Gastroesophageal sphincter (tissue), 4 donors: ENCODE data around the gene NHLRC2. TPM values are rescaled to one million over a fixed set of nuclear protein-coding genes. Genes with fewer than 3 reads are reported as not detected.
A peak's percentile ranks its signal among the peaks of the same experiment; 100 is the strongest.
"Not testable (repeated sequence)": the region's sequence is repeated elsewhere in the genome, so short reads cannot be mapped to it uniquely, and the experiment has no call there.

ENCODE experiments used
- ATAC-seq: fragments of 150-250 bp; one replicate; pipeline ENCODE4 v1.9.1; 2016; ENCODE audit warnings: mild to moderate bottlenecking, moderate library complexity
- H3K27ac ChIP-seq, 4 donors: fragments of 200-600 bp; sonication (generic) in 3 of 4; 1 replicate in 3 of 4; 2 replicates in 1 of 4; pipeline ENCODE4 v1.5.1; 2016 to 2019
- H3K27me3 ChIP-seq: fragments of 200-600 bp; sonication (generic); one replicate; pipeline ENCODE4 v1.5.1; 2019
- H3K36me3 ChIP-seq, 2 donors: fragments of 200-600 bp; sonication (generic); one replicate each; pipeline ENCODE4 v1.5.1; 2019; ENCODE audit warnings: control low read depth in 1 of 2
- H3K4me1 ChIP-seq, 3 donors: fragments of 200-600 bp; sonication (generic); 1 replicate in 2 of 3; 2 replicates in 1 of 3; pipeline ENCODE4 v1.5.1; 2016 to 2019; ENCODE audit warnings: control low read depth in 2 of 3
- H3K4me3 ChIP-seq, 2 donors: fragments of 200-600 bp; sonication (generic); one replicate each; pipeline ENCODE4 v1.5.1; 2019; ENCODE audit warnings: mild to moderate bottlenecking in 1 of 2, moderate library complexity in 1 of 2
- H3K9me3 ChIP-seq, 3 donors: fragments of 200-600 bp; sonication (generic); one replicate each; pipeline ENCODE4 v1.5.1; 2017 to 2019; ENCODE audit warnings: control low read depth in 2 of 3
- EP300 ChIP-seq: sonication (generic); formaldehyde crosslinking; IDR thresholded peaks from one replicate; pipeline ENCODE4 v1.6.1; 2017; ENCODE audit warnings: antibody characterized with exemption, mild to moderate bottlenecking
- POLR2A ChIP-seq, 2 donors: fragments of 450-650 bp; IDR thresholded peaks; one replicate each; pipeline ENCODE4 v1.6.1; 2017; ENCODE audit warnings: antibody characterized with exemption in 2 of 2, mild to moderate bottlenecking in 2 of 2, moderate library complexity in 1 of 2
- POLR2AphosphoS5 ChIP-seq: sonication (generic); formaldehyde crosslinking; IDR thresholded peaks from one replicate; pipeline ENCODE4 v1.6.1; 2017; ENCODE audit warnings: antibody characterized with exemption
- WGBS, 2 donors: methylation state at CpG; one replicate each; pipeline ENCODE4 v1.1.5; 2018; ENCODE audit warnings: low coverage in 1 of 2; 5-methylcytosine and 5-hydroxymethylcytosine counted together
- total RNA-seq, 4 donors: library from RNA; depleted of rRNA; stranded (reverse); fragments of >200 nt; gene quantifications; one replicate each; pipeline ENCODE4 v1.1.0, GENCODE V29; 2016
- TF ChIP-seq, protein P1 (sequence below), 4 experiments: fragments of 200-600 bp in 2 of 4; fragments of 450-650 bp in 2 of 4; sonication (generic) in 1 of 4; IDR thresholded peaks; one replicate each; pipeline ENCODE4 v1.5.1; 2017 to 2019; ENCODE audit warnings: antibody characterized with exemption in 4 of 4, mild to moderate bottlenecking in 2 of 4, moderate library complexity in 2 of 4

The NHLRC2 gene, protein sequence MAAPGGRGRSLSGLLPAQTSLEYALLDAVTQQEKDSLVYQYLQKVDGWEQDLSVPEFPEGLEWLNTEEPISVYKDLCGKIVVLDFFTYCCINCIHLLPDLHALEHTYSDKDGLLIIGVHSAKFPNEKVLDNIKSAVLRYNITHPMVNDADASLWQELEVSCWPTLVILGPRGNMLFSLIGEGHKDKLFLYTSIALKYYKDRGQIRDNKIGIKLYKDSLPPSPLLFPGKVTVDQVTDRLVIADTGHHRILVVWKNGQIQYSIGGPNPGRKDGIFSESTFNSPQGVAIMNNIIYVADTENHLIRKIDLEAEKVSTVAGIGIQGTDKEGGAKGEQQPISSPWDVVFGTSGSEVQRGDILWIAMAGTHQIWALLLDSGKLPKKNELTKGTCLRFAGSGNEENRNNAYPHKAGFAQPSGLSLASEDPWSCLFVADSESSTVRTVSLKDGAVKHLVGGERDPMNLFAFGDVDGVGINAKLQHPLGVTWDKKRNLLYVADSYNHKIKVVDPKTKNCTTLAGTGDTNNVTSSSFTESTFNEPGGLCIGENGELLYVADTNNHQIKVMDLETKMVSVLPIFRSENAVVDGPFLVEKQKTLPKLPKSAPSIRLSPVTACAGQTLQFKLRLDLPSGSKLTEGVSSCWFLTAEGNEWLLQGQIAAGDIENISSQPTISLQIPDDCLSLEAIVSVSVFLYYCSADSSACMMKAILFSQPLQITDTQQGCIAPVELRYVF
- total RNA-seq, result 10 to 100 TPM; 41.2 to 80.9 (median 62.1) TPM

DNA sequence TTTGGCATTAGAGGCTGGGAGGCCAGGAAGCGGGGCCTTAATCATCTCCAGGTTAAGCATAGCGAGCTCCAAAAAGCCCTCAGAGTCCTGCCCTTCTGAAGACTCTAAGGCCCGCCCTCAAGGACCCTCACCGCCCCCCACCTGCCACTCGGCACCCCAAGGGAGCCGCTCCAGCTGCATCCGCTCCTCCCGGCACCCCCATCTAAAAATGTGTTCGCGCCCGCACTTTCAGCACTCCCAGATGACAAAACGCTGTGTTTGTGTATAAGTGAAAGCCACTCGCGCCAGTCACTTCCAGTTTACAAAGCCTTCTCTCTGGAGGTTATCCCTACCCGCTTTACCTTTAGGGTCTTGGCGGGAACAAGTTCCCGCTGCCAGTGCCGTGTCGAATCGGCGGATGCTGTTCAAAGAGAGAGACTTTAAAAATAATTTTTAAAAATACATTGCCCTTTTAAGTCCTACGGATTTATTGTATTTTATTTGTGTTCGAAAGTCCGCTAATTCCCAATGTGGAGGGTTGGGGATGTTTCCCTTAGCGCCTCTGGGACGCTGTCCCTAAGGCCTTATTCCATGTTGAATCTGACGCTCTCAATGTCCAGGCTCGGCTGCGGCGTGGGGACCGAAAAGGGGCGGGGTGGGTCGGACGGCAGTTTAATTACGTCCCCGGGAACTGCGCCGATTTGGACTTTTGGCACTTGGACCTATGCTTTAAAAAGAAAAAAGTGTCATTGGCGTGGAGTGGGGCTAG, at the start of gene NHLRC2, which contains the start of gene DCLRE1A:
TSS of gene NHLRC2 (plus strand) at position 649 of the 748 bp plus-strand sequence. CDS start 212 bp downstream, outside the sequence.
TSS of gene DCLRE1A (minus strand) at position 70 of the 748 bp plus-strand sequence. CDS start 900 bp downstream, outside the sequence.
- ATAC-seq, result peak; percentile 83
- H3K4me3 ChIP-seq, result peak within 1 kb of the TSS; percentile 66 to 69
- WGBS, 2 donors, result 1% methylated on average over 17 to 24 of the region's 39 CpGs

DNA sequence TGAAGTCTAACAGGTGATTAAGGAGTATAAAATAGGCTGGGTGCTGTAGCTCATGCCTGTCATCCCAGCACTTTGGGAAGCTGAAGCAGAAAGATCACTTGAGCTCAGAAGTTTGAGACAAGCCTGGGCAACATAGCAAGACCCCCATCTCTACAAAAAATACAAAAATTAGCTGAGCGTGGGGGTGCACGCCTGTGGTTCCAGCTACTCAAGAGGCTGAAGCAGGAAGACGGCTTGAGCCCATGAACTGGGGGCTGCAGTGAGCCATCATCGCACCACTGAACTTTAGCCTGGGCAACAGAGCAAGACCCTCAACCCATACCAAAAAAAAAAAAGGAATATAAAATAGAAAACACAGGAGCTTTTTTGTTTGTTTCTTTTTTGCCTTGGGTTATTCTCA, 48.0 kb upstream of the NHLRC2 start:
- peaks cover 0 to 22% (median 0%) of the 10 kb centered on the region in 3 donors for H3K4me1 ChIP-seq
- no peak overlapping the region for H3K27ac ChIP-seq
- H3K4me3 ChIP-seq, result no peak overlapping the region
- ATAC-seq, result no peak
- H3K36me3 ChIP-seq, result no peaks in the 10 kb centered on the region
- no peaks in the 10 kb centered on the region for H3K9me3 ChIP-seq
- WGBS, 2 donors, result 93 to 100% methylated on average over 3 to 4 of the region's 4 CpGs
- no peaks in the 10 kb centered on the region for H3K27me3 ChIP-seq
- TF ChIP-seq, protein P1, sequence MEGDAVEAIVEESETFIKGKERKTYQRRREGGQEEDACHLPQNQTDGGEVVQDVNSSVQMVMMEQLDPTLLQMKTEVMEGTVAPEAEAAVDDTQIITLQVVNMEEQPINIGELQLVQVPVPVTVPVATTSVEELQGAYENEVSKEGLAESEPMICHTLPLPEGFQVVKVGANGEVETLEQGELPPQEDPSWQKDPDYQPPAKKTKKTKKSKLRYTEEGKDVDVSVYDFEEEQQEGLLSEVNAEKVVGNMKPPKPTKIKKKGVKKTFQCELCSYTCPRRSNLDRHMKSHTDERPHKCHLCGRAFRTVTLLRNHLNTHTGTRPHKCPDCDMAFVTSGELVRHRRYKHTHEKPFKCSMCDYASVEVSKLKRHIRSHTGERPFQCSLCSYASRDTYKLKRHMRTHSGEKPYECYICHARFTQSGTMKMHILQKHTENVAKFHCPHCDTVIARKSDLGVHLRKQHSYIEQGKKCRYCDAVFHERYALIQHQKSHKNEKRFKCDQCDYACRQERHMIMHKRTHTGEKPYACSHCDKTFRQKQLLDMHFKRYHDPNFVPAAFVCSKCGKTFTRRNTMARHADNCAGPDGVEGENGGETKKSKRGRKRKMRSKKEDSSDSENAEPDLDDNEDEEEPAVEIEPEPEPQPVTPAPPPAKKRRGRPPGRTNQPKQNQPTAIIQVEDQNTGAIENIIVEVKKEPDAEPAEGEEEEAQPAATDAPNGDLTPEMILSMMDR (IDR thresholded peaks at IDR 0.05), result no peak
- TF ChIP-seq POLR2AphosphoS5 (no peak), EP300 (no peak)

More for the DNA sequence above, at the start of gene NHLRC2, which contains the start of gene DCLRE1A:
- Histone ChIP-seq H3K36me3 (peaks cover 0 to 6% of the 10 kb centered on the region in 2 donors), H3K9me3 (no peaks in the 10 kb centered on the region), H3K27me3 (no peaks in the 10 kb centered on the region), H3K4me1 (peaks cover 13 to 72% (median 14%) of the 10 kb centered on the region in 3 donors), H3K27ac (peak within 1 kb of the TSS; percentile 82 to 95 (median 92))
- TF ChIP-seq POLR2A (IDR thresholded peaks at IDR 0.05) (peak in 1 of 2 donors; percentile 5), POLR2AphosphoS5 (no peak), EP300 (no peak)

DNA sequence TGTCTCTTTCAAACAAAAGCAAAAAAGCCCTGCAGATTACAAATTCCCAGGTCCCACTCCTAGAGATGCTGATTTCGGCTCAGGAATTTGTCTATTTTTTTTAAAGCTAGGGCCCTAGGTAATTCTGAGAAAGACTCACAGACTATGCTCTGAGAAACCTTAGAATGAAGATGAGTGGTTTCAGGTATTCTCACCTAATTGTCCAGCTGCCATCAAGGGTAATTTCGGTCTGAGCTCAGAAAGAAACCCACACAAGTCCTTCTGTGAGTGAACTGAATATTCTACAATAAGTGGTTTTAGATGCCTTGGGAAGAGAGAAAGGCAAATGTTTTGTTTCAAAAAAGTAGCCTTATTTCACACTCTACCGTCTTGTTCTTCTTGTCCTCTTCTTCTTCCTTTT, 46.3 kb upstream of the NHLRC2 start:
- WGBS, 2 donors, result 83 to 94% methylated on average over 2 to 3 of the region's 3 CpGs

DNA sequence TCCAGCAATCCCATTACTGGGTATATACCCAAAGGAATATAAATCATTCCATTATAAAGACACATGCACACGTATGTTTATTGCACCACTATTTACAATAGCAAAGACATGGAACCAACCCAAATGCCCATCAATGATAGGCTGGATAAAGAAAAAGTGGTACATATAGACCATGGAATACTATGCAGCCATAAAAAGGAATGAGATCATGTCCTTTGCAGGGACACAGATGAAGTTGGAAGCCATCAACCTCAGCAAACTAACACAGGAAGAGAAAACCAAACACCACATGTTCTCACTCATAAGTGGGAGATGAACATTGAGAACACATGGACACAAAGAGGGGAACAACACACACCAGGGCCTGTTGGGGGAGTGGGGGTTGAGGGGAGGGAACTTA, 39.8 kb upstream of the NHLRC2 start:
- not testable (repeated sequence) for H3K27me3 ChIP-seq, H3K9me3 ChIP-seq, ATAC-seq, H3K4me3 ChIP-seq, H3K4me1 ChIP-seq, H3K27ac ChIP-seq, H3K36me3 ChIP-seq
- 94 to 100% methylated on average over 1 of the region's 1 CpG for WGBS, 2 donors

More for the DNA sequence above, 46.3 kb upstream of the NHLRC2 start:
- Histone ChIP-seq H3K27me3 (no peaks in the 10 kb centered on the region), H3K9me3 (no peaks in the 10 kb centered on the region), H3K36me3 (no peaks in the 10 kb centered on the region), H3K4me3 (no peak overlapping the region), H3K27ac (no peak overlapping the region), H3K4me1 (peaks cover 0 to 6% (median 0%) of the 10 kb centered on the region in 3 donors)
- ATAC-seq, result no peak
- TF ChIP-seq, protein P1 (IDR thresholded peaks at IDR 0.05), result no peak
- no peak for TF ChIP-seq EP300

DNA sequence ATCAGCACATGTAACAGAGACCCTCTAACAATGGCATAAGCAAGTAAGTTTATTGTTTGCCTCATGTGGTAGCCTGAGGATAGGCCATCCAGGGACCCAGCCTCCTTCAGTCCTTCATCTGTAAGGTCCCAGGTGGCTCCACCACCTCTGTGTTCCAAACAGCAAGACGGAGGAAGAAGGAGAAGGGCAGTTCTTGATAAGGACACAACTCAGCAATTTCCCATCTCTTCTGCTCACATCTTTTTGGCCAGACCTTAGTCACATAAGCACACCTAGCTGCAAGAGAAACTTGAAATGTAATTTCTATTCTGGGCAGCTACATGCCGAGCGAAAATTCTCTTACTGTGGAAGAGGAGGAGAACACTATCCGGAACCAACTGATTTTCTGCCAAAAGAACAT, 34.5 kb upstream of the NHLRC2 start:
- peaks cover 0 to 6% (median 0%) of the 10 kb centered on the region in 3 donors for H3K4me1 ChIP-seq
- no peaks in the 10 kb centered on the region for H3K27me3 ChIP-seq
- ATAC-seq, result no peak
- no peak for TF ChIP-seq POLR2AphosphoS5
- TF ChIP-seq POLR2A (IDR thresholded peaks at IDR 0.05), result no peak
- TF ChIP-seq, protein P1 (IDR thresholded peaks at IDR 0.05), result no peak
- TF ChIP-seq EP300, result no peak
- 67 to 100% methylated on average over 3 to 4 of the region's 4 CpGs for WGBS, 2 donors
- no peak overlapping the region for H3K27ac ChIP-seq
- H3K9me3 ChIP-seq, result no peaks in the 10 kb centered on the region
- H3K4me3 ChIP-seq, result no peak overlapping the region
- H3K36me3 ChIP-seq, result no peaks in the 10 kb centered on the region
